ENCODE data around the gene POLD1. TPM values are rescaled to one million over a fixed set of nuclear protein-coding genes. Genes with fewer than 3 reads are reported as not detected.

POLD1 gene
- total RNA-seq, 1 donor from 2014 or later: 36.7 TPM

DNA sequence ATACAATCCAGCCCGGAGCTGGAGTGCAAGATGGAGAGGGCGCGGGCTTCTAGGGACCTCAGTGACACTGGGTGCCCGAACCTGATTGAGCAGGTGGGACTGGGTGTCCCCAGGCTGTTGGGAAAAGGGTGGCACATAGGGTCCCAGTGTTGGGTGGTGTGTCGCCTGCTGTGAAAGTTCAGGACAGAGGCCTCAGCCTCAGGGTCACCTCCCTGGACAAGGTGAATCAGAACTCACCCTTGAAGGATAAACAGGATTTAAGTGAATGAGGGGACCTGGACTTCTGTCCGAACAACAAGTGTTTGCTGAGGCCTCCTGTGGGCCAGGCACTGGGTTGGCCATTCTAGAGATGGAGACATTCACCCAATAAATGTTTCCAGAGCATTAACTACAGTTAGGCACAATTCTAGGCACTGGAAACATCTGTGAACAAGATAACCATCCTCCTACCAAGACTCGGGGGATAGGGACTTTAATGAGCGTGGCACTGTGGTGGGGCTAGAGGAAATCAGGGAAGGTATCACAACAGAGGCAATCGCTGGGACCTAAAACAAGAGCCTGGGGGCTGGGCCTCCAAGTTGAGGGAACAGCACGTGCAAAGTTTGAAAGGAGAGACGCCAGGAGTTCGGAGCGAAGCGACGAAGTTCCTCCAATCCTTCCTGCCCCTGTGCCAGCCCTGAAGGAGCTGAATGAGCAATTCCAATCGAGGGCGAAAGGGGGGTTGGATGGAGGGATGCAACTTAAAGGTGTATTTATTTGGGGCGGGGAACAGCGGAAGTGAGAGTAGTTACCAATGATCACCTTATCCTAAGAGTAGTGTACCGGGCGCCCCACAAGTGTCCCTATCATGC, 921 bp upstream of the POLD1 start:
- Mint-ChIP-seq H3K27ac (no peak overlapping the region), H3K27me3 (ENCODE audit: insufficient read depth, low read depth) (peaks cover 21% of the 10 kb centered on the region), H3K36me3 (peaks cover 31% of the 10 kb centered on the region), H3K4me1 (peaks cover 20% of the 10 kb centered on the region), H3K4me3 (peak overlapping the region; percentile 91), H3K9me3 (no peaks in the 10 kb centered on the region)
- Histone ChIP-seq H4K20me1 (ENCODE audit: low read depth) (peaks cover 21% of the 10 kb centered on the region), H2AFZ (replicated peaks) (no peak overlapping the region), H3F3A (ENCODE audit: low read depth) (peaks cover 14% of the 10 kb centered on the region), H3K27ac (no peak overlapping the region), H3K36me3 (no peaks in the 10 kb centered on the region), H3K4me1 (no peaks in the 10 kb centered on the region), H3K4me3 (peak overlapping the region; percentile 59), H3K4me2 (peak overlapping the region; percentile 72), H3K27me3 (no peaks in the 10 kb centered on the region), H3K79me2 (ENCODE audit: low read depth) (peaks cover 38% of the 10 kb centered on the region), H3K9me3 (ENCODE audit: low read depth) (no peaks in the 10 kb centered on the region), H3K9ac (no peak overlapping the region)
- no peak for DNase-seq (ENCODE audit: low spot score)
- no peak for TF ChIP-seq EZH2 (IDR thresholded peaks at IDR 0.05)
- TF ChIP-seq, protein P1, sequence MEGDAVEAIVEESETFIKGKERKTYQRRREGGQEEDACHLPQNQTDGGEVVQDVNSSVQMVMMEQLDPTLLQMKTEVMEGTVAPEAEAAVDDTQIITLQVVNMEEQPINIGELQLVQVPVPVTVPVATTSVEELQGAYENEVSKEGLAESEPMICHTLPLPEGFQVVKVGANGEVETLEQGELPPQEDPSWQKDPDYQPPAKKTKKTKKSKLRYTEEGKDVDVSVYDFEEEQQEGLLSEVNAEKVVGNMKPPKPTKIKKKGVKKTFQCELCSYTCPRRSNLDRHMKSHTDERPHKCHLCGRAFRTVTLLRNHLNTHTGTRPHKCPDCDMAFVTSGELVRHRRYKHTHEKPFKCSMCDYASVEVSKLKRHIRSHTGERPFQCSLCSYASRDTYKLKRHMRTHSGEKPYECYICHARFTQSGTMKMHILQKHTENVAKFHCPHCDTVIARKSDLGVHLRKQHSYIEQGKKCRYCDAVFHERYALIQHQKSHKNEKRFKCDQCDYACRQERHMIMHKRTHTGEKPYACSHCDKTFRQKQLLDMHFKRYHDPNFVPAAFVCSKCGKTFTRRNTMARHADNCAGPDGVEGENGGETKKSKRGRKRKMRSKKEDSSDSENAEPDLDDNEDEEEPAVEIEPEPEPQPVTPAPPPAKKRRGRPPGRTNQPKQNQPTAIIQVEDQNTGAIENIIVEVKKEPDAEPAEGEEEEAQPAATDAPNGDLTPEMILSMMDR (IDR thresholded peaks at IDR 0.05): no peak
- no peak for TF ChIP-seq EZH2phosphoT487 (IDR thresholded peaks at IDR 0.05)

DNA sequence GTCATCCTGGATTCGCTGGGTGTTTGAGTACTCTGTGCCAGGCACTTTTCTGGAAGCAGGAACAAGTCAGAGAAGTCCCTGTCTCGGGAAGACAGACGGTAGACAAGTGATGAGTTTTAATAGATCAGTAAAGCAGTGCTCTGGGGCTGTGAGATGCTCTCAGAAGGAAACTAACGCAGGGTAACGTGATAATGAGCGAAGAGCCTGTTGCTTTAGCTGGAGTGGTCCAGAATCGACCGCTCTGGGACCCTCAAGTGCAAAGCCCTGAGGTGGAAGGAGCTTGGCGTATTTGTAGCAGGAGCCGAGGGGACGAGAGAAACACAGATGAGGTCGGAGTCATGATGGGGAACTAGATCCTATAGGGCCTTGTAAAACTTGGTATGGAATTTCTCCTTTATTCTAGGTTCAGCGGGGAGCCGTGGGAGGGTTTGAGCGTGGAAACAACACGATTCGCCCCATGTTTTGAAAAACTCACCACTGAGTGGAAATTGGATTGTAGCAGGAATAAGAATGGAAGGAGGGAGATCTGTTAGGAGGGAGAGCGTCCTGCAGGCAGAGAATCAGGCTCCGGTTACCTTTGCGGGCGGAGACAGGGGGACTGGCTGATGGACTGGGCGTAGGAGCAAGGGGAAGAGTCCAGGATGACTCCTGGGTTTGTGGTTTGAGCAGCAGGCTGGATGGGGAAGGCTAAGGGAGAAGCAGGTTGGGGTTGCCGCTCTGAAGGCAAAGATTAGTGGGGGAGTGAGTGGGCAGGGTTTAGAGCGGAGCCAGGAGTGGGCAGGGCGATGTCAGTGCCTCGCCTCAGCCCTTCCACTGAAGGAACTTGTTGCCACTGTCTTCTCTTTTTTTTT, 763 bp downstream of the POLD1 start:
- H3K4me3 Mint-ChIP-seq: peak overlapping the region; percentile 91
- H3K79me2 ChIP-seq (ENCODE audit: low read depth): peaks cover 55% of the 10 kb centered on the region
- H3K27me3 ChIP-seq: no peaks in the 10 kb centered on the region
- peak; percentile 46 for DNase-seq (ENCODE audit: low spot score)
- H3K9ac ChIP-seq: peak overlapping the region; percentile 62
- peaks cover 20% of the 10 kb centered on the region for H3K4me1 Mint-ChIP-seq
- H3K27ac ChIP-seq: no peak overlapping the region
- peaks cover 21% of the 10 kb centered on the region for H4K20me1 ChIP-seq (ENCODE audit: low read depth)
- no peak overlapping the region for H2AFZ ChIP-seq (replicated peaks)
- H3K36me3 ChIP-seq: peaks cover 3% of the 10 kb centered on the region
- peaks cover 24% of the 10 kb centered on the region for H3K36me3 Mint-ChIP-seq
- H3F3A ChIP-seq (ENCODE audit: low read depth): peaks cover 14% of the 10 kb centered on the region
- peak overlapping the region; percentile 33 for H3K27ac Mint-ChIP-seq
- no peaks in the 10 kb centered on the region for H3K9me3 ChIP-seq (ENCODE audit: low read depth)
- H3K4me1 ChIP-seq: no peaks in the 10 kb centered on the region
- H3K4me3 ChIP-seq: peak overlapping the region; percentile 59
- peaks cover 21% of the 10 kb centered on the region for H3K27me3 Mint-ChIP-seq (ENCODE audit: insufficient read depth, low read depth)
- peak overlapping the region; percentile 88 for H3K4me2 ChIP-seq
- no peaks in the 10 kb centered on the region for H3K9me3 Mint-ChIP-seq
- no peak for TF ChIP-seq EZH2 (IDR thresholded peaks at IDR 0.05)
- TF ChIP-seq, protein P1 (IDR thresholded peaks at IDR 0.05): no peak
- TF ChIP-seq EZH2phosphoT487 (IDR thresholded peaks at IDR 0.05): no peak

DNA sequence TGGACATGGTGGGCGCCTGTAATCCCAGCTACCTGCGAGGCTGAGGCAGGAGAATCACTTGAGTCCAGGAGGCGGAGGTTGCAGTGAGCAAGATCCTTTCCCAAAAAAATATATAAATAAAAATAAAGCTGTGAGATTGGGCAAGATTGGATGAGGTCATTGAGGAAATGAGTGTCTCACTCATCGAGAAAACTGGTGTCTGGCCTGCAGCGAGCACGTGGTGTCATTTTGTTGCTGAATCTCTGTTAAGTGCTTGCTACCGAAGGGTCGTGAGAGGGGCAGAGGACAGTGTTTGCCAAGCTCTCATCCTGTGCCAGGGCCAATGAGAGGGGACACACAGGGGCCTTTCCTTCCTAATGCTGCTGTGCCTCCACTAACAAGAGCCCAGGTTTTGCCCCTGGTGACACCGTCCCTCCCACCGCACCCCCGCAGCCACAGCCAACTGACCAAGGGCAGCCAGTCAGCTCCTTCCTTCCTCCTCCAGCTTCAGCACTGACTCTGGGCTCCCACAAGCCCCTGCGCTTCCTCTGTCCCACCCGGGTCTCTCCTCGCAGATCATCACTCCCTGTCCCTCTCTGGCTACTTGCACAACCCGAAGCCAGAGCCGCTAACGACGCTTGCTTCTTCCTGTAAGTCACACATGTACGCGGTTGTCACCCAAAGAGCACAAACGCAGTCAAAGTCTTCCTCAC, 3.2 kb downstream of the POLD1 start:
- Mint-ChIP-seq H3K27ac (no peak overlapping the region), H3K9me3 (peaks cover 10% of the 10 kb centered on the region), H3K27me3 (ENCODE audit: insufficient read depth, low read depth) (peaks cover 22% of the 10 kb centered on the region), H3K4me3 (peak overlapping the region; percentile 9), H3K36me3 (peaks cover 32% of the 10 kb centered on the region), H3K4me1 (peaks cover 20% of the 10 kb centered on the region)
- TF ChIP-seq EZH2 (IDR thresholded peaks at IDR 0.05): no peak
- TF ChIP-seq EZH2phosphoT487 (IDR thresholded peaks at IDR 0.05): no peak
- TF ChIP-seq, protein P1 (IDR thresholded peaks at IDR 0.05): no peak
- peaks cover 69% of the 10 kb centered on the region for H3K79me2 ChIP-seq (ENCODE audit: low read depth)
- no peaks in the 10 kb centered on the region for H3K4me1 ChIP-seq
- no peaks in the 10 kb centered on the region for H3K27me3 ChIP-seq
- DNase-seq (ENCODE audit: low spot score): no peak
- no peak overlapping the region for H3K9ac ChIP-seq
- peaks cover 3% of the 10 kb centered on the region for H3K36me3 ChIP-seq
- H3K4me2 ChIP-seq: no peak overlapping the region
- no peak overlapping the region for H2AFZ ChIP-seq (replicated peaks)
- peaks cover 21% of the 10 kb centered on the region for H4K20me1 ChIP-seq (ENCODE audit: low read depth)
- H3K9me3 ChIP-seq (ENCODE audit: low read depth): no peaks in the 10 kb centered on the region
- no peak overlapping the region for H3K27ac ChIP-seq
- peaks cover 12% of the 10 kb centered on the region for H3F3A ChIP-seq (ENCODE audit: low read depth)
- H3K4me3 ChIP-seq: no peak overlapping the region

All from neural progenitor cell (in vitro differentiated cells).